ENCODE data around the gene CACNB4.

The CACNB4 gene

GRCh38 chr2:151817929-151818328 lies 280.9 kb downstream of the CACNB4 start:
- H3K27me3 ChIP-seq (ENCODE audit: insufficient read depth, low read length, poor library complexity, severe bottlenecking), result no peaks in the 10 kb centered on the region
- H3K9me2 ChIP-seq (replicated peaks; ENCODE audit: low read depth, low read length), result no peaks in the 10 kb centered on the region
- no peak overlapping the region for H3K4me3 ChIP-seq (ENCODE audit: low read length, poor library complexity, severe bottlenecking)
- H3K4me2 ChIP-seq (ENCODE audit: low read depth, low read length, poor library complexity, severe bottlenecking), result no peak overlapping the region
- peaks cover 23% of the 10 kb centered on the region for H3K4me1 ChIP-seq (ENCODE audit: insufficient read depth, low read length, poor library complexity, severe bottlenecking)
- H3K9ac ChIP-seq (ENCODE audit: low read depth, low read length, poor library complexity, severe bottlenecking), result no peak overlapping the region
- H3K9me3 ChIP-seq (ENCODE audit: insufficient read depth, low read depth, low read length), result no peaks in the 10 kb centered on the region
- H2AFZ ChIP-seq (ENCODE audit: low read length), result no peak overlapping the region
- H4K20me1 ChIP-seq (ENCODE audit: insufficient read depth, low read length, poor library complexity, severe bottlenecking), result peaks cover 37% of the 10 kb centered on the region
- peaks cover 15% of the 10 kb centered on the region; the same call in 1 of the 2 replicates for H3K36me3 ChIP-seq (ENCODE audit: insufficient read depth, low read length)
- H3K79me2 ChIP-seq (ENCODE audit: insufficient read depth, low read length), result peaks cover 74% of the 10 kb centered on the region
- TF ChIP-seq CTCF (conservative IDR thresholded peaks at IDR 0.05; ENCODE audit: low read length) (no peak), EZH2phosphoT487 (IDR thresholded peaks at IDR 0.05; ENCODE audit: borderline replicate concordance) (no peak)
- H3F3A ChIP-seq (ENCODE audit: low read depth), result no peaks in the 10 kb centered on the region

DNA sequence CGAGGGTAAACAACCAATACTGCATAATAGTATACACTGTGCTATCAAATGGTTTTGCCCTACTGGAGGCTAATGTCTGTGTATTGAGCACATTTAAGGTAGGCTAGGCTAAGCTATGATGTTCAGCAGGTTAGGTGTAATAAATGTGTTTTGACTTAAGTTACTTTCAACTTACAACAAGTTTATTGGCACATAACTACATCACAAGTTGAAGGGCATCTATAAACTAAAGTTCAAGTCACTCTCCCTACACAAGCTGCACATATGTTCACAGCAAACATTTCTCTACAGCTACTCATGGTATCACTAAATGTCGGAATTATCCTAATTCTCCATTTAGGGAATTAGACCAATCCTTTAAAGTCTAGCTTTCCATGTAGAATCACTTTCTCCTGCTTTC lies 282.0 kb downstream of the CACNB4 start:
- no peak overlapping the region for H3K9ac ChIP-seq (ENCODE audit: low read depth, low read length, poor library complexity, severe bottlenecking)
- TF ChIP-seq EZH2phosphoT487 (IDR thresholded peaks at IDR 0.05; ENCODE audit: borderline replicate concordance), result no peak
- no peak for TF ChIP-seq CTCF (conservative IDR thresholded peaks at IDR 0.05; ENCODE audit: low read length)
- no peak overlapping the region for H3K4me2 ChIP-seq (ENCODE audit: low read depth, low read length, poor library complexity, severe bottlenecking)
- H4K20me1 ChIP-seq (ENCODE audit: insufficient read depth, low read length, poor library complexity, severe bottlenecking), result peaks cover 30% of the 10 kb centered on the region
- H3K9me3 ChIP-seq (ENCODE audit: insufficient read depth, low read depth, low read length), result no peaks in the 10 kb centered on the region
- no peaks in the 10 kb centered on the region for H3K27me3 ChIP-seq (ENCODE audit: insufficient read depth, low read length, poor library complexity, severe bottlenecking)
- H2AFZ ChIP-seq (ENCODE audit: low read length), result no peak overlapping the region
- H3K4me3 ChIP-seq (ENCODE audit: low read length, poor library complexity, severe bottlenecking), result no peak overlapping the region
- peaks cover 25% of the 10 kb centered on the region for H3K36me3 ChIP-seq (ENCODE audit: insufficient read depth, low read length)
- H3F3A ChIP-seq (ENCODE audit: low read depth), result no peaks in the 10 kb centered on the region
- H3K79me2 ChIP-seq (ENCODE audit: insufficient read depth, low read length), result peaks cover 64% of the 10 kb centered on the region
- no peaks in the 10 kb centered on the region for H3K9me2 ChIP-seq (replicated peaks; ENCODE audit: low read depth, low read length)
- peaks cover 17% of the 10 kb centered on the region for H3K4me1 ChIP-seq (ENCODE audit: insufficient read depth, low read length, poor library complexity, severe bottlenecking)

- Histone ChIP-seq H3K4me2 (ENCODE audit: low read depth, low read length, poor library complexity, severe bottlenecking) (no peak overlapping the region), H3K9me3 (ENCODE audit: insufficient read depth, low read depth, low read length) (no peaks in the 10 kb centered on the region), H3K9me2 (replicated peaks; ENCODE audit: low read depth, low read length) (no peaks in the 10 kb centered on the region), H3F3A (ENCODE audit: low read depth) (no peaks in the 10 kb centered on the region), H3K79me2 (ENCODE audit: insufficient read depth, low read length) (peaks cover 58% of the 10 kb centered on the region), H4K20me1 (ENCODE audit: insufficient read depth, low read length, poor library complexity, severe bottlenecking) (peaks cover 26% of the 10 kb centered on the region), H2AFZ (ENCODE audit: low read length) (no peak overlapping the region), H3K9ac (ENCODE audit: low read depth, low read length, poor library complexity, severe bottlenecking) (no peak overlapping the region), H3K36me3 (ENCODE audit: insufficient read depth, low read length) (peaks cover 31% of the 10 kb centered on the region), H3K4me3 (ENCODE audit: low read length, poor library complexity, severe bottlenecking) (no peak overlapping the region), H3K4me1 (ENCODE audit: insufficient read depth, low read length, poor library complexity, severe bottlenecking) (peaks cover 12% of the 10 kb centered on the region), H3K27me3 (ENCODE audit: insufficient read depth, low read length, poor library complexity, severe bottlenecking) (no peaks in the 10 kb centered on the region)
- TF ChIP-seq EZH2phosphoT487 (IDR thresholded peaks at IDR 0.05; ENCODE audit: borderline replicate concordance) (no peak), CTCF (conservative IDR thresholded peaks at IDR 0.05; ENCODE audit: low read length) (no peak)
Measured at GRCh38 chr2:151815821-151816489, 282.9 kb downstream of the CACNB4 start.

Data from Loucy (cell line).